ENCODE data around the gene NOL9.

Gene NOL9

DNA sequence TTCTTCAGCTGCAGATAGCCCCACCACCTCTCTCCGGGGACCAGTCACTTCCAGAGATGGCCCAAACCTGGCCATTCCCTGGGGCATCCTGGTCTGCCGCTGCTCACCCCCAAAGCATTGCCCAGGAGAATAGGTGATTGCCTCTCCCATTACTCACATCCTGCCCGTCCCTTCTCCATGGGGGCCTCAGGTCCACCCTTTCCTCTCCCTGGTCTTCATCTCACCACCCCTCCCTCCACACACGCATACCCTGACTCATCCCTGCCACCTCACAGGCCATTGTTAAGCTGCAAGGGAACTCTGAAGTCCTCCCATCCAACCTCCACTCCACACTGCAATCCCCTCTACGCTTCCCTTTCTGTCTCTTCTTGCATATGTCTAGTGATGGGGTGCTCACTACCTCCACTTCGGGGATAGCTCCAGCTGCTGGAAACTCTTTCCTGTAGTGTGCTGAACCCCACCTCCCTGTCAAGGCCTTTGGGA, 62.8 kb downstream of the NOL9 start, which contains the start of gene PLEKHG5:
TSS of gene PLEKHG5 (minus strand) at position 188 of the 483 bp plus-strand sequence. CDS start 14,096 bp downstream, outside the sequence.
- no peak for TF ChIP-seq CTCF (IDR thresholded peaks at IDR 0.05)

- TF ChIP-seq CTCF (IDR thresholded peaks at IDR 0.05), result no peak
Observed at GRCh38 chr1:6491081-6491449, 63.2 kb downstream of the NOL9 start.

GRCh38 chr1:6490181-6491080, 63.9 kb downstream of the NOL9 start:
- 0 out of 2 replicates have a peak, but pooled peaks have one; percentile 5 for TF ChIP-seq CTCF (IDR thresholded peaks at IDR 0.05)

DNA sequence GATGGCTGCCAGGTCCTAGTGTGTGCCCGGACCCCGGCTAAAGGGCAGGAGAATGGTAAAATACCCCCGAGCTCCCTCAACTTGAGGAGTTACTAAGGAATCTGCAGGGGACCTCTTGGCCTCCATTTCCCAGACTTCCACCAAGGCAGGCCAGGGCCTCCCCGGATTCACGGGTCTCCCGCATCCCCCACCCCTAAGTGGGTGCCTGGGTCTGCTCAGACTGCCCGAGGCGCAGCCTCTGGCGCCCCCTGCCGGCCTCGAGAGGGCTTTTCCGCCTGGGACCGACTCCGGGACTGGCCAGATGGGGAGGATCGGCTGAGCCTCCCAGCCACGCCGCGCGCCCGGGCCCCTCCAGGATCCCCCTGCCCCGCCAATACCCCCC, 64.5 kb downstream of the NOL9 start:
- peak; percentile 95 for TF ChIP-seq CTCF (IDR thresholded peaks at IDR 0.05)

DNA sequence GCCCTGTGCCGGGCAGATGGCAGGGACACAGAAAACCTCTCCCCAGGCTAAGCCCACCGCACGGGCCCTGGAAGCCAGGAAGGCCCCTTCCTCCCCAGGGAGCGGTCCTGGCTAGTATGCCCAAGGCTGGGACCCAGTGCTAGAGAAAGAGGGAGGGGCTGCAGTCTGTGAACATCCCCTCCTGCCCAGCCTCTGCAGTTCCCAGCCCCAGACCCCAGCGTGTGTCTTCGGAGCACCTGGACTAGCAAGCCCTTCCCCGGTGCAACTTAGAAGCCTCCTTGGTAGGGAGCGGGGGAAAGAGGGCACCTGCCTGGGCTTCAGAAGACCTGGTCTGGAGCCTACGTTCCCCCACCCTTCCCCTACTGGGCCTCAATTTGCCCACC, 64.9 kb downstream of the NOL9 start:
- TF ChIP-seq CTCF (IDR thresholded peaks at IDR 0.05), result no peak

- TF ChIP-seq CTCF (IDR thresholded peaks at IDR 0.05), result no peak
Observed at GRCh38 chr1:6488602-6489382, 65.5 kb downstream of the NOL9 start.

- no peak for TF ChIP-seq CTCF (IDR thresholded peaks at IDR 0.05)
Observed at GRCh38 chr1:6487804-6488484, 66.4 kb downstream of the NOL9 start.

All from LNCAP (cell line).